DOHH2 (cell line): ENCODE data around the gene C2.
"Not testable (repeated sequence)": the region's sequence is repeated elsewhere in the genome, so short reads cannot be mapped to it uniquely, and the experiment has no call there.

Source experiments
- H3F3A ChIP-seq: fragments of 200-600 bp; sonication (generic), shearing (Covaris generic); 2 replicates; pipeline ENCODE4 v1.6.0; 2016; ENCODE audit warnings: antibody characterized with exemption, mild to moderate bottlenecking; ENCODE audit not compliant: control insufficient read depth, insufficient read depth
- H3K27ac ChIP-seq: fragments of 200-600 bp; sonication (generic); 2 replicates; pipeline ENCODE4 v1.5.1; 2014; ENCODE audit warnings: low read depth, mild to moderate bottlenecking, low read length, moderate library complexity
- H3K27me3 ChIP-seq: fragments of 200-600 bp; sonication (generic); 2 replicates; pipeline ENCODE4 v1.6.1; 2014; ENCODE audit warnings: mild to moderate bottlenecking, low read length, mixed read lengths; ENCODE audit not compliant: control insufficient read depth
- H3K36me3 ChIP-seq: fragments of 200-600 bp; sonication (generic); 2 replicates; pipeline ENCODE4 v1.6.1; 2014; ENCODE audit warnings: mild to moderate bottlenecking, low read length, moderate library complexity, mixed read lengths; ENCODE audit not compliant: control insufficient read depth
- H3K4me1 ChIP-seq: fragments of 200-600 bp; sonication (generic); 2 replicates; pipeline ENCODE4 v1.6.1; 2014; ENCODE audit warnings: mild to moderate bottlenecking, low read length, mixed read lengths; ENCODE audit not compliant: control insufficient read depth
- H3K4me2 ChIP-seq: fragments of 200-600 bp; sonication (generic); 2 replicates; pipeline ENCODE4 v1.6.0; 2014; ENCODE audit warnings: mild to moderate bottlenecking, low read length, moderate library complexity
- H3K4me3 ChIP-seq: fragments of 200-600 bp; sonication (generic); 2 replicates; pipeline ENCODE4 v1.5.1; 2014; ENCODE audit warnings: mild to moderate bottlenecking, low read length, mixed read lengths
- H3K79me2 ChIP-seq: fragments of 200-600 bp; sonication (generic); 2 replicates; pipeline ENCODE4 v1.6.1; 2014; ENCODE audit warnings: mild to moderate bottlenecking, low read length, mixed read lengths; ENCODE audit not compliant: control insufficient read depth
- H3K9me2 ChIP-seq: fragments of 200-600 bp; sonication (generic); replicated peaks from 2 replicates; pipeline ENCODE4 v1.6.1; 2014; ENCODE audit warnings: mild to moderate bottlenecking, low read length, mixed read lengths; ENCODE audit not compliant: control insufficient read depth
- H3K9me3 ChIP-seq: fragments of 200-600 bp; sonication (generic); 2 replicates; pipeline ENCODE4 v1.6.1; 2014; ENCODE audit warnings: antibody characterized with exemption, low read length, mixed read lengths; ENCODE audit not compliant: control insufficient read depth, insufficient read depth
- H4K20me1 ChIP-seq: fragments of 200-600 bp; sonication (generic); 2 replicates; pipeline ENCODE4 v1.6.0; 2014; ENCODE audit warnings: low read depth, mild to moderate bottlenecking, antibody characterized with exemption, low read length, moderate library complexity; ENCODE audit not compliant: control insufficient read depth, insufficient read depth
- CTCF ChIP-seq: fragments of 200-600 bp; sonication (generic); IDR thresholded peaks from one replicate; pipeline ENCODE4 v1.5.1; 2014; ENCODE audit warnings: antibody characterized with exemption, mild to moderate bottlenecking, low read depth, low read length; ENCODE audit not compliant: poor library complexity, severe bottlenecking
- EZH2phosphoT487 ChIP-seq: fragments of 200-600 bp; sonication (generic); IDR thresholded peaks from 2 replicates; pipeline ENCODE4 v1.6.1; 2017; ENCODE audit warnings: borderline replicate concordance, mild to moderate bottlenecking, antibody characterized with exemption, low read length, moderate library complexity, mixed read lengths

C2 gene

DNA sequence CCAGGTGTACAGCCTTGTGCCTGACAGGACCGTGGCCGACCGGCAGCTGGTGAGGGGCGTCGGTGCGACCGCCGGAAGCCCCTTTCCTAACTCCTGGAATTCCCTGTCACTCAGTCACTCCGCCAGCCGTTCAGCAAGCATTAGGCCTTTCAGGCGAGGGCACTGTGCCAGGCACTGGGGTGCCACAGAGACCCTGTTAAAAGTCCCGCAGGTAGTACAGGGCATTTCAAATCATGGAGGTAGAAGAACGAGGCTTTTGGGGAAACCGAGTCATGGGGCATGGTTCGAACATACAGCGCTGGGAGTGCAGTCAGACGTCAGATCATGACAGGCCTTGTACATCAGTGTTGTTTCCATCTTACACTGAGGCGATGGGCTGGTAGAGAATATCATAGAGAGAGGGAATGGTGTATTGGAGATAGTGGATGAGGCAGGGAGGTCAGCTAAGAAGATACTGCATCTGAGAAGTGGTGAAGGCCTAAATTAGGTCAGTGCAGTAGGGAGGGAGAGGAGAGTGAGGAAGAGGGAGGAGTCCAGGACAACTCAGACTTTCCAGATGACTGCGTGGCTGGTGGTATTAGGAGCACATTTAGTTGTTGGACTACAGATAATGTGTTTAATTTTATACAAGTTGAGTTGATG lies 45.3 kb downstream of the C2 start:
- no peaks in the 10 kb centered on the region for H3K9me3 ChIP-seq
- H3K27ac ChIP-seq: peak overlapping the region; percentile 73
- H3K27me3 ChIP-seq: no peaks in the 10 kb centered on the region
- peaks cover 3% of the 10 kb centered on the region; the same call in 1 of the 2 replicates for H3F3A ChIP-seq
- peaks cover 39% of the 10 kb centered on the region for H3K79me2 ChIP-seq
- H3K9me2 ChIP-seq: no peaks in the 10 kb centered on the region
- H4K20me1 ChIP-seq: no peaks in the 10 kb centered on the region
- TF ChIP-seq EZH2phosphoT487 (no peak), CTCF (no peak)
- peaks cover 38% of the 10 kb centered on the region for H3K36me3 ChIP-seq
- peaks cover 30% of the 10 kb centered on the region for H3K4me1 ChIP-seq
- H3K4me2 ChIP-seq: peak overlapping the region; percentile 99
- H3K4me3 ChIP-seq: peak overlapping the region; percentile 93

GRCh38 chr6:31976065-31976464 lies 48.5 kb downstream of the C2 start:
- H3K4me3 ChIP-seq, H3K27me3 ChIP-seq, H3F3A ChIP-seq, H3K27ac ChIP-seq, H3K36me3 ChIP-seq, H3K9me2 ChIP-seq, H4K20me1 ChIP-seq, H3K4me2 ChIP-seq, H3K9me3 ChIP-seq: not testable (repeated sequence)
- H3K4me1 ChIP-seq: peaks cover 24% of the 10 kb centered on the region
- peaks cover 25% of the 10 kb centered on the region for H3K79me2 ChIP-seq

DNA sequence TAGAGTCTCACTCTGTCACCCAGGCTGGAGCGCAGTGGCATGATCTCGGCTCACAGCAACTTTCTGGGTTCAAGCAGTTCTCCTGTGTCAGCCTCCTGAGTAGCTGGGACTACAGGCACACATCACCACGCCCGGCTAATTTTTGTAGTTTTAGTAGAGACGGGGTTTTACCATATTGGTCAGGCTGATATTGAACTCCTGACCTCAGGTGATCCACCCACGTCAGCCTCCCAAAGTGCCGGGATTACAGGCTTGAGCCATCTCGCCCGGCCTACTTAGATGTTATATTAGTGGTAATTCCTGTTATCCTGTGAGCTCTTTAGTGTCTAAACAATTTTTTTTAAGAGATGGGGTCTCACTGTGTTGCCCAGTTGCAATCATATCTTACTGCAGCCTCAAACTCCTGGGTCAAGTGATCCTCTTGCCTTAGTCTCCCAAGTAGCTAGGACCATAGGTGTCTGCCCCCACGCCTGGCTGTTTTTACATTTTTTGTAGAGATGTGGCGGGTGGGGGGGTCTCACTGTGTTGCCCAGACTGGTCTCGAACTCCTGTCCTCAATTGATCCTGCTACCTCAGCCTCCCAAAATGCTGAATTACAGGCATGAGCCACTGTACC lies 50.4 kb downstream of the C2 start:
- peaks cover 3% of the 10 kb centered on the region; the same call in 1 of the 2 replicates for H3F3A ChIP-seq
- peaks cover 13% of the 10 kb centered on the region for H3K79me2 ChIP-seq
- H3K4me1 ChIP-seq: peaks cover 16% of the 10 kb centered on the region
- H3K27me3 ChIP-seq: no peaks in the 10 kb centered on the region
- H3K36me3 ChIP-seq: no peaks in the 10 kb centered on the region
- H3K27ac ChIP-seq: no peak overlapping the region
- TF ChIP-seq CTCF (no peak), EZH2phosphoT487 (no peak)
- H3K4me2 ChIP-seq: no peak overlapping the region
- H3K9me2 ChIP-seq: no peaks in the 10 kb centered on the region
- H3K4me3 ChIP-seq: no peak overlapping the region
- H3K9me3 ChIP-seq: no peaks in the 10 kb centered on the region
- H4K20me1 ChIP-seq: no peaks in the 10 kb centered on the region

DNA sequence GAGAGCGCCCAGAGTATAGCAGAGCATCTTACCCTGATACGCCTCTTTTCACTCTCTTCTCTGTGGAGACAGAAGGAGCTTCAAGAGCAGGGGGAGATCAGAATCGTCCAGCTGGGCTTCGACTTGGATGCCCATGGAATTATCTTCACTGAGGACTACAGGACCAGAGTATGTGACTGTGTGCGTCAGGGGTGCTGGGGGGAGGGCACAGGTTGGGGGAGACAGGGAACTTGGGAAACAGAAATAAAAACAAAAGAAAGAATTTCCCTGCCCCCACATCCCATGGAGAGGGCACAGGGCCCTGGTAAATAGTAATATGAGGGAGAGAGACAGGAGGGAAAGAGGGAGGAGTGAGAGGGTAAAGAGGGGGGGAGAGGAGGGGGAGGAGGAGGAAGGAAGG lies 51.3 kb downstream of the C2 start:
- Histone ChIP-seq H3K79me2 (peaks cover 4% of the 10 kb centered on the region), H3K4me1 (peaks cover 7% of the 10 kb centered on the region), H3K9me3 (no peaks in the 10 kb centered on the region), H3K4me3 (no peak overlapping the region), H3K27ac (no peak overlapping the region), H3K9me2 (no peaks in the 10 kb centered on the region), H3K27me3 (no peaks in the 10 kb centered on the region), H3K36me3 (no peaks in the 10 kb centered on the region), H3K4me2 (no peak overlapping the region), H3F3A (0 out of 2 replicates have a peak, but pooled peaks cover 3% of the 10 kb centered on the region), H4K20me1 (no peaks in the 10 kb centered on the region)
- TF ChIP-seq CTCF (no peak), EZH2phosphoT487 (no peak)
